HepG2 (cell line): Measurements from ENCODE around the gene BABAM1. TPM values are rescaled to one million over a fixed set of nuclear protein-coding genes. Genes with fewer than 3 reads are reported as not detected.

Source experiments
- ATF7 ChIP-seq, 2 experiments: fragments of 450-650 bp in 1 of 2; sonication (generic) in 1 of 2; formaldehyde crosslinking in 1 of 2; IDR thresholded peaks; 2 replicates each; pipeline versions ENCODE4 v1.4.0 to v1.6.1; 2016 to 2020; ENCODE audit warnings: antibody characterized with exemption in 1 of 2, mild to moderate bottlenecking in 1 of 2, missing genetic modification reagents in 1 of 2
- CEBPG ChIP-seq: IDR thresholded peaks from 2 replicates; pipeline ENCODE4 v1.6.1; 2016
- CHD4 ChIP-seq: fragments of 200-600 bp; sonication (generic); IDR thresholded peaks from 2 replicates; pipeline ENCODE4 v1.7.0; 2017; ENCODE audit warnings: mild to moderate bottlenecking, low read length, borderline replicate concordance
- ERF ChIP-seq: IDR thresholded peaks from 2 replicates; pipeline ENCODE4 v1.6.1; 2018; ENCODE audit warnings: missing biosample characterization, missing genetic modification reagents
- FOXA3 ChIP-seq: IDR thresholded peaks from 2 replicates; pipeline ENCODE4 v1.6.1; 2016; ENCODE audit warnings: missing genetic modification reagents, missing compliant biosample characterization
- FOXM1 ChIP-seq: sonication (generic); formaldehyde crosslinking; IDR thresholded peaks from 2 replicates; pipeline ENCODE4 v1.5.0; 2020; ENCODE audit warnings: missing genetic modification reagents
- GATAD1 ChIP-seq: IDR thresholded peaks from 2 replicates; pipeline ENCODE4 v1.6.1; 2016; ENCODE audit warnings: missing genetic modification reagents, missing compliant biosample characterization
- POGZ ChIP-seq: sonication (generic); formaldehyde crosslinking; IDR thresholded peaks from 2 replicates; pipeline ENCODE4 v1.4.0; 2020; ENCODE audit warnings: mild to moderate bottlenecking, missing genetic modification reagents
- PRDM10 ChIP-seq: sonication (generic); formaldehyde crosslinking; IDR thresholded peaks from 2 replicates; pipeline ENCODE4 v1.4.0; 2020; ENCODE audit warnings: low read depth, missing genetic modification reagents
- RBFOX2 ChIP-seq: fragments of 200-400 bp; formaldehyde crosslinking; IDR thresholded peaks from 2 replicates; pipeline ENCODE4 v1.6.1; 2017; ENCODE audit warnings: low read depth, mild to moderate bottlenecking, low read length
- SIX4 ChIP-seq: sonication (generic); formaldehyde crosslinking; IDR thresholded peaks from 2 replicates; pipeline ENCODE4 v1.4.0; 2020; ENCODE audit warnings: missing genetic modification reagents
- TARDBP ChIP-seq: sonication (generic); formaldehyde crosslinking; IDR thresholded peaks from 2 replicates; pipeline ENCODE4 v1.8.0; 2022; ENCODE audit warnings: mild to moderate bottlenecking, missing genetic modification reagents
- ZBTB39 ChIP-seq: sonication (generic); formaldehyde crosslinking; IDR thresholded peaks from 2 replicates; pipeline ENCODE4 v1.5.0; 2020; ENCODE audit warnings: missing genetic modification reagents
- ZNF10 ChIP-seq: sonication (generic); formaldehyde crosslinking; IDR thresholded peaks from 2 replicates; pipeline ENCODE4 v1.4.0; 2020; ENCODE audit warnings: mild to moderate bottlenecking, low read depth, missing genetic modification reagents, borderline replicate concordance
- ZNF101 ChIP-seq: sonication (generic); formaldehyde crosslinking; IDR thresholded peaks from 2 replicates; pipeline ENCODE4 v1.4.0; 2020; ENCODE audit warnings: mild to moderate bottlenecking, low read depth, missing genetic modification reagents, borderline replicate concordance
- ZNF441 ChIP-seq: sonication (generic); formaldehyde crosslinking; IDR thresholded peaks from 2 replicates; pipeline ENCODE4 v1.7.0; 2021; ENCODE audit warnings: missing genetic modification reagents, borderline replicate concordance
- ZNF552 ChIP-seq: sonication (generic); formaldehyde crosslinking; IDR thresholded peaks from 2 replicates; pipeline ENCODE4 v1.9.0; 2022; ENCODE audit warnings: missing genetic modification reagents, mild to moderate bottlenecking, borderline replicate concordance
- ZNF740 ChIP-seq: sonication (generic); formaldehyde crosslinking; IDR thresholded peaks from 2 replicates; pipeline ENCODE4 v1.4.0; 2020; ENCODE audit warnings: missing genetic modification reagents
- ZNF777 ChIP-seq: sonication (generic); formaldehyde crosslinking; IDR thresholded peaks from 2 replicates; pipeline ENCODE4 v1.4.0; 2020; ENCODE audit warnings: missing genetic modification reagents
- ZSCAN20 ChIP-seq: sonication (generic); formaldehyde crosslinking; IDR thresholded peaks from 2 replicates; pipeline ENCODE4 v1.4.0; 2020; ENCODE audit warnings: missing genetic modification reagents, mild to moderate bottlenecking, borderline replicate concordance
- polyA plus RNA-seq, 8 experiments: library from polyadenylated mRNA; depleted of rRNA in 3 of 8; stranded (reverse) in 7 of 8; unstranded in 1 of 8; fragments of >200 nt; fragmentation: Illumina TruSeq in 4 of 8; extraction: Trizol in 4 of 8; gene quantifications; 2 replicates each; pipeline versions ENCODE4 v1.2.1 to v1.2.3, GENCODE V29; 2011 to 2016; ENCODE audit warnings: low read depth in 4 of 8, missing spikeins in 1 of 8, mixed read lengths in 1 of 8; ENCODE audit not compliant: insufficient read depth in 1 of 8
- total RNA-seq, 5 experiments: library from RNA; depleted of rRNA; stranded (reverse); fragments of >200 nt; fragmentation: Illumina TruSeq; extraction: Trizol; gene quantifications; 2 replicates each; pipeline ENCODE4 v1.2.3, GENCODE V29; 2016; ENCODE audit warnings: low read depth in 1 of 5
- TF ChIP-seq, protein P1 (sequence below): IDR thresholded peaks from 2 replicates; pipeline ENCODE4 v1.6.1; 2012; ENCODE audit warnings: low read depth, low read length, improper control_type of control experiment

The BABAM1 gene
- total and polyA plus RNA-seq, 2 of the 13 experiments (the other 11 are each of a cell fraction or from before 2014, with no cell fraction given), result 70.0 to 82.0 TPM

DNA sequence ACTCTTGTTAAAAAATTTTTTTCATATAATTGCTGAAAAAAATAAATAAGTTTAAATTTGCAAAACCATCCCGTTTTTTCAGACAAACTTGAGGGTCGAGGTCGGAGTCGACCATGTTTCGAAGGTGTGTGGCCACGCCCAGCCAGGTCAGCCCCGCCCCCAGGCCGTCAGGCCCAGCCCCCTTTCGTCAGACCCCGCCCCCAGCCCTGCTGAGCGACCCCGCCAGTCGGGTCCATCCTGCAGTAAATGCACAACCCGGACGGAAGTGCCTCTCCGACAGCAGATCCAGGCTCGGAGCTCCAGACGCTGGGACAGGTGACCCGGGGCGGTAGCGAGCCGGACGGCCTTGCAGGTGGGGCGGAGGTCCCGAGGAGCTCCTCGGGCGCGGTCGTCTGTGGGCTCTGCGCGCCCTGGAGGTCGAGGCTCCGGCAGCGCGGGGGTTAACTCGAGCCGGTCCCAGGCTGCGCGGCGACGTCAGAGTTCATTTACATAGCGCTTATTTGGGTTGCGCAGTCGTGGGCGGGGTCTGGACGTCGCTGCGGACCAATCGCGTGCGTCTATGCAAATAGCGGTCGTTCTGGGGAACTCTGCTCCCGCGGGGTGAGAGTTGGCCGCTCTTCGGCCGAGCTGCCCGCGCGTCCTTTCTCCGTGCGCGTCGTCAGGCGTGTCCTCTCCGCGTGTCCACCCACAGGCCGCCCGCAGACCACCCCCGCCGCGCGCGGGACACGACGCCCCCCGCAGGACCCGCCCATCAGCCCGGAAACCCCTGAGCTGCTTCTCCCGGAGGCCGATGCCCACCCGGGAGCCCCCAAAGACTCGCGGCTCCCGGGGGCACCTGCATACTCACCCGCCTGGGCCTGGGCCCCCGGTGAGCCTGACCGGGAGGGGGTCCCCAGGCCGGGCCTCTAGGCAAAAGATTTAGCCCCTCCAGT is 41.0 kb upstream of the BABAM1 start, which contains the start of gene OCEL1 (continued):
- TF ChIP-seq ZBTB39 (CRISPR knock-in tag) (no peak), GATAD1 (CRISPR knock-in tag) (peak; percentile 59; the same call in 1 of the 2 replicates), PRDM10 (peak; percentile 88), RBFOX2 (peak; percentile 93), SIX4 (no peak), ATF7 (IDR thresholded peaks at IDR 0.05) (no peak), ATF7 (CRISPR knock-in tag; IDR thresholded peaks at IDR 0.05) (no peak; the same call in 1 of the 2 replicates), FOXA3 (CRISPR knock-in tag) (peak; percentile 30), CHD4 (no peak), CEBPG (peak; percentile 69), ZNF552 (CRISPR knock-in tag) (no peak), POGZ (CRISPR knock-in tag) (peak; percentile 53), ZNF10 (CRISPR knock-in tag) (no peak), ERF (peak; percentile 59), ZNF740 (CRISPR knock-in tag) (no peak), ZNF777 (CRISPR knock-in tag) (peak; percentile 71), ZNF441 (no peak), ZNF101 (CRISPR knock-in tag) (no peak), TARDBP (CRISPR knock-in tag) (peak; percentile 47; the same call in 1 of the 2 replicates), FOXM1 (CRISPR knock-in tag) (no peak), ZSCAN20 (CRISPR knock-in tag) (peak; percentile 44; the same call in 1 of the 2 replicates)
- TF ChIP-seq, protein P1, sequence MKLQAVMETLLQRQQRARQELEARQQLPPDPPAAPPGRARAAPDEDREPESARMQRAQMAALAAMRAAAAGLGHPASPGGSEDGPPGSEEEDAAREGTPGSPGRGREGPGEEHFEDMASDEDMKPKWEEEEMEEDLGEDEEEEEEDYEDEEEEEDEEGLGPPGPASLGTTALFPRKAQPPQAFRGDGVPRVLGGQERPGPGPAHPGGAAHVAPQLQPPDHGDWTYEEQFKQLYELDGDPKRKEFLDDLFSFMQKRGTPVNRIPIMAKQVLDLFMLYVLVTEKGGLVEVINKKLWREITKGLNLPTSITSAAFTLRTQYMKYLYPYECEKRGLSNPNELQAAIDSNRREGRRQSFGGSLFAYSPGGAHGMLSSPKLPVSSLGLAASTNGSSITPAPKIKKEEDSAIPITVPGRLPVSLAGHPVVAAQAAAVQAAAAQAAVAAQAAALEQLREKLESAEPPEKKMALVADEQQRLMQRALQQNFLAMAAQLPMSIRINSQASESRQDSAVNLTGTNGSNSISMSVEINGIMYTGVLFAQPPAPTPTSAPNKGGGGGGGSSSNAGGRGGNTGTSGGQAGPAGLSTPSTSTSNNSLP, result no peak
